ENCODE measurements around the gene HSD3B7. TPM values are rescaled to one million over a fixed set of nuclear protein-coding genes. Genes with fewer than 3 reads are reported as not detected.
"Not testable (repeated sequence)": the region's sequence is repeated elsewhere in the genome, so short reads cannot be mapped to it uniquely, and the experiment has no call there.

The HSD3B7 gene
- total RNA-seq, 2 experiments from 2014 or later: 0.69 to 0.98 TPM

DNA sequence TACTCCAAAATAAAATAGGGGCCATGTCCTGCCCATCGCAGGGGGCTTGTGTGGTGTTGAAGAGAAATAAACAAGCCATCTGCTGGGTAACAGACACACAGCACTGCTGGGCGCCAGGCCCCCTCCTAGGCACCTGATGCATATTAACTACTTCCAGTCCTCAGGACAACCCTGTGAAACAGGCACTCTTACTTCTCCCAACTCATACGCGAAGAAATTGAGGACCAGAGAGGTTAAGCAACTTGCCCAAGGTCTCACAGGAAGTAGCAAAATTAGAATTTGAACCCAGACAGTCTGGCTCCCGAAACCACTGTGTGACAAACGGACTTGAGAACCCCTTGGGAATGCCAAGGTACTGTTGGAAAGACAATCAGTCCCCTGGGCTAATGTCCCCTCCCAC is 22.7 kb downstream of the HSD3B7 start:
- Mint-ChIP-seq H3K4me3 (no peak overlapping the region), H3K27ac (no peak overlapping the region), H3K9me3 (no peaks in the 10 kb centered on the region), H3K36me3 (ENCODE audit: low read depth) (no peaks in the 10 kb centered on the region), H3K4me1 (ENCODE audit: low read depth) (peaks cover 12% of the 10 kb centered on the region), H3K27me3 (ENCODE audit: low read depth) (no peaks in the 10 kb centered on the region)
- no peak for DNase-seq
- CTCF ChIA-PET: interaction anchor here (0.6 kb wide), 1 partner anchor 240 kb away, joined by 6 read pairs; no protein-coding TSS in a partner anchor
- intact Hi-C loops (cut with micrococcal nuclease): no loop called here

DNA sequence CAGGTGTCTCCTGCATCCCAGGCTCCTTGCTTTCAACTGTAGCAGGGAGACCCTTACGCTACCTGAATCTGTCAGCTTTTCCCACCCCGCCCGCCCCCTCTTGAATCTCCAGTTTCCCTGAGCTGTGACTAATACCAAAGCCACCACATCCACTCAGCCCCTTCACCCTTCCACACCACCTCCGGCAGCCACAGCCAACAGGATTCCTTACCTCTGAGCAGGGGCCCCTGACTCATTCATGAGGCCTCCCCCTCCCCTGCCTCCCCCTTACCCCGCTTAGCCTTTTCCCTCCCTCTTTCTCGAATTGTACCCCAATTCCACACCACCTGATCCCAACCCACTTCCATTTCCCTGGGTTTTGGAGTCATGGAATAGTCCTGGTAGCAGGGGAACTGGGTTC is 23.1 kb downstream of the HSD3B7 start:
- DNase-seq: no peak
- H3K27me3 Mint-ChIP-seq (ENCODE audit: low read depth): no peaks in the 10 kb centered on the region
- H3K4me1 Mint-ChIP-seq (ENCODE audit: low read depth): peaks cover 12% of the 10 kb centered on the region
- H3K36me3 Mint-ChIP-seq (ENCODE audit: low read depth): no peaks in the 10 kb centered on the region
- no peak overlapping the region for H3K4me3 Mint-ChIP-seq
- CTCF ChIA-PET: no interaction called here
- intact Hi-C loops (cut with micrococcal nuclease): no loop called here
- H3K9me3 Mint-ChIP-seq: no peaks in the 10 kb centered on the region
- no peak overlapping the region for H3K27ac Mint-ChIP-seq

DNA sequence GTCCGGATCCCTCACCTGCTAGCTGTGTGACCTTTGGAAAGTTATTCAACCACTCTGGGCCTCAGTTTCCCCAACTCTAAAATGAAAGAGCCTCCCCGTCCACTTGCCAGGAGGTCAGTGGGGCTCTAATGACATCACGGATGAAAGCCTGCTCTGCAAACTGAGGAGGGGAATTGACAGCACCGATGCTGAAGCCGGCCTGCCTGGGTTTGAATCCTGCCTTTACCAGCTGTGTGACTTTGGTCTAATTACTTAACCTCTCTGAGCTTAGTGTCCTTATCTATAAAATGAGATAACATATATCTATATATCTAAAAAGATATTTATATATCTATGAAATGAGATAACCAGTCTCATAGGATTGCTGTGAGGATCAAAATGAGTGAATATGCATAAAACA is 23.5 kb downstream of the HSD3B7 start:
- Mint-ChIP-seq H3K4me1 (ENCODE audit: low read depth) (peaks cover 12% of the 10 kb centered on the region), H3K27me3 (ENCODE audit: low read depth) (no peaks in the 10 kb centered on the region), H3K9me3 (no peaks in the 10 kb centered on the region), H3K36me3 (ENCODE audit: low read depth) (no peaks in the 10 kb centered on the region), H3K4me3 (no peak overlapping the region), H3K27ac (no peak overlapping the region)
- intact Hi-C loops (cut with micrococcal nuclease): no loop called here
- CTCF ChIA-PET: no interaction called here
- no peak for DNase-seq

DNA sequence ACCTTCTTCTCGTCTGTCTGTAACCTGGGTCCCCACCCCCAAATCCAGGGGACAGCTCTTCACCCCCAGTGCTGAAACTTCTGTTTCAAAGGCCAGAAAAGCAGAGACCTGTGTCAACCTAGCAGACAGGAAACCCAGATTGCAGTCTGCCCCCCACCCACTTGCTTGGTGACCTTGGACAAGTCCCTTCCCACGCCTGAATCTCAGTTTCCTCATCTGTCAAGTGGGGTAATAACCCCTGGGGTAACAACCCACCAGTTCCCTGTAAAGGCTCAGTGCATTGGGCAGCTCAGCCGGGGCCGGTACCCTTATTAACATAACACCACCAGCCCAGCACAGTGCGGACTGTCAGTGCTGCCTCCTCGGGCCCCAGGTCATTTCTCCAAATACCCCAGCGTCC is 24.1 kb downstream of the HSD3B7 start:
- H3K27ac Mint-ChIP-seq: no peak overlapping the region
- H3K4me3 Mint-ChIP-seq: no peak overlapping the region
- H3K27me3 Mint-ChIP-seq (ENCODE audit: low read depth): no peaks in the 10 kb centered on the region
- H3K36me3 Mint-ChIP-seq (ENCODE audit: low read depth): no peaks in the 10 kb centered on the region
- intact Hi-C loops (cut with micrococcal nuclease): no loop called here
- peaks cover 12% of the 10 kb centered on the region for H3K4me1 Mint-ChIP-seq (ENCODE audit: low read depth)
- no peak for DNase-seq
- CTCF ChIA-PET: no interaction called here
- no peaks in the 10 kb centered on the region for H3K9me3 Mint-ChIP-seq

DNA sequence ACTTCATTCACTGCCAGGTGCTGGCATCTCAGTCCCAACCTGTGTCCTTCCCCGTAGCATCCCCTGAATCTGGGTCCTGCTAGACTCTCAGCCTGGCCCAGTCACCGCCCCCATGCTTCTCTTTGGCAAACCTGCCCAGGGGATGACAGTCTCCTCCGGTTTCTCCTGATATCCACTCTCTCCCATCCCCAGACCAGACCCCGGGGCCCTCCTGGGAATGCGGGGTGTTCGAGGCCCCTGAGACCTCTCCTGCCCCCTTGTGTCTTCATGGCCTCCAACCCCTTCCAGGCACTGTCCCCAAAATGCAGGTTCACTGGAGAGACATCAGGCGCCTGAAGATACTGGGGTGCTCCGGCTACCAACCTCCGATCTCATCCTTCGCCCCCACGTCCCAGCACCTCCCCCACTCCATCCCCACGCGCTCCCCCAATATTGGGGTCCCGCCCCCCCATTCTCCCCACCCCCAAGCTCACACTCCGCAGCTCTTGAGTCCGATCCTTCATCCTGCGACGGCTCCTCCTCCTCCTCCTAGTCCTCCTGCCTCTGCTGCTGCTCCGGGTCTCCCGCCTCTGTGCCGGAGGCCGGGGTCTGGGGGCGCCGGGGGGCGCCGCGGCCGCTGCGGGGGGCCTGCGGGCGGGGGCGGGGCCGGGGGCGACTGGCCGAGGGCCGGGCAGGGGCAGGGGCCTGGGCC is 25.0 kb downstream of the HSD3B7 start:
- peaks cover 2% of the 10 kb centered on the region for H3K27me3 Mint-ChIP-seq (ENCODE audit: low read depth)
- intact Hi-C loops (cut with micrococcal nuclease): no loop called here
- H3K27ac Mint-ChIP-seq: no peak overlapping the region

DNA sequence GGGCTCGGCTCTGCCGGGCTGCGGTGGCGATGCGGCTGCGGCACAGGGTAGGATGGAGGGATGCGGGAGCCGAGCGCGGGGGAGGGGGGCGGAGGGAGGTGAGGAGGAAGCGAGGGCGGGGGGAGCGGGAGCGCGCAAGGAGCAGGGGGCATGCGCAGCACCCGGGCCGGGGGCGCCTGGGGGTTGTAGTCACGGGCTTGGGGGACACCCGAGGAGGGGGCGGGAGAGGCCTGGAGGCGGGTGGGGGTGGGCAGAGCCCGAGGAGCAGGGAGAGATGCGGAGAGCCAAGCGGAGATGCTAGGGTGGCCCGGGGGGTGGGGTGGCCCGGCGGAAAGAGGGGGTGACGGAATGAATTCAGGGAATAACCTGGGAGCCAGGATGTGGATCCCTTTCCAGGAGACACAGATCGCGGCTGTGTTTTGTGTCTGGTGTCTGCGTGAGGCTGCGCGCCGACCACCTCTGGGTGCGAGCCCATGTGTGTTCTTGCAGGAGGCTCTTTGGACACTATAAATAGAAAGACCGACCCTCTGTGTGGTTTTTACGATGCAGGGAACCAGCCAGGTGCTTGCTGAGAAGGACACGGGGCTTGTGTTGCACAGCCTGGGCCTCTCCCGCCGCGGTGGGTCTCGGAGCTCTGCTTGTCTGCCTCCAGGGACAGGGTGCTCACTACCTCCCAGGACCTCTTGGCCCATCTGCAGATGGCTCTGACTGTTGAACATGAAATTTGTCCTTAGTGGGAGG is 25.7 kb downstream of the HSD3B7 start, which contains the start of gene STX1B:
TSS of gene STX1B (minus strand) at position 54 of the 741 bp plus-strand sequence. CDS start 242 bp downstream, outside the sequence.
- peak; percentile 66 for DNase-seq
- Mint-ChIP-seq H3K4me1 (ENCODE audit: low read depth) (peaks cover 12% of the 10 kb centered on the region), H3K27me3 (ENCODE audit: low read depth) (peaks cover 5% of the 10 kb centered on the region), H3K9me3 (no peaks in the 10 kb centered on the region), H3K36me3 (ENCODE audit: low read depth) (no peaks in the 10 kb centered on the region), H3K4me3 (peak within 1 kb of the TSS; percentile 64), H3K27ac (no peak within 1 kb of the TSS)
- intact Hi-C loops (cut with micrococcal nuclease): no loop called here
- CTCF ChIA-PET: no interaction called here

More for the DNA sequence above, 25.0 kb downstream of the HSD3B7 start:
- Mint-ChIP-seq H3K9me3 (no peaks in the 10 kb centered on the region), H3K36me3 (ENCODE audit: low read depth) (no peaks in the 10 kb centered on the region), H3K4me3 (peak overlapping the region; percentile 64), H3K4me1 (ENCODE audit: low read depth) (peaks cover 12% of the 10 kb centered on the region)
- DNase-seq: no peak
- CTCF ChIA-PET: no interaction called here

DNA sequence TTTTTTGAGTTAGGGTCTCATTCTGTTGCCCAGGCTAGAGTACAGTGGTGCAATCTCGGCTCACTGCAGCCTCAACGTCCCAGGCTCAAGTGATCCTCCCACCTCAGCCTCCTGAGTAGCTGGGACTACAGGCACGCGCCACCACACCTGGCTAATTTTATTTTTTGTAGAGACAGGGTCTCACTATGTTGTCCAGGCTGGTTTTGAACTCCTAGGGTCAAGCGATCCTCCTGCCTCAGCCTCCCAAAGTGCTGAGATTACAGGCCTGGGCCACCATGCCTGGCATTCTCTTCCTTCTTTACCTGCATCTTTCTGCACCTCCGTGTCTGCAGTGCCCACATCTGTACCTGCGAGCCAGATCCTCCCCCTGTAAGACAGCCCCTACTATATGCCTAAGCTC is 26.8 kb downstream of the HSD3B7 start:
- H3K9me3 Mint-ChIP-seq; H3K36me3 Mint-ChIP-seq (ENCODE audit: low read depth); H3K4me3 Mint-ChIP-seq; intact Hi-C loops (cut with micrococcal nuclease); H3K27ac Mint-ChIP-seq; DNase-seq; H3K27me3 Mint-ChIP-seq (ENCODE audit: low read depth): not testable (repeated sequence)
- CTCF ChIA-PET: interaction anchor here (0.7 kb wide), 1 partner anchor 70 kb away, joined by 3 read pairs; no protein-coding TSS in a partner anchor
- peaks cover 12% of the 10 kb centered on the region for H3K4me1 Mint-ChIP-seq (ENCODE audit: low read depth)

DNA sequence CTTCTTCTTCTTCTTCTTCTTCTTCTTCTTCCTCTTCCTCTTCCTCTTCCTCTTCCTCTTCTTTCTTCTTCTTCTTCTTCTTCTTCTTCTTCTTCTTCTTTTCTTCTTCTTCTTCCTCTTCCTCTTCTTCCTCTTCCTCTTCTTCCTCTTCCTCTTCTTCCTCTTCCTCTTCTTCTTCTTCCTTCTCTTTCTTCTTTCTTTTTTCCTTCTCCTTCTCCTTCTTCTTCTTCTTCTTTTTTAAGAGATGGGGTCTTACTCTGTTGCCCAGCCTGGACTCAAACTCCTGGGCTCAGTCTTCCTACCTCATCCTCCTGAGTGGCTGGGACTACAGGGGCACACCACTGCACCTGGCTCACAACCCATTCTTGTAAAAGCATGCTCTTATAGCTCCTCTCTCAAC is 28.3 kb downstream of the HSD3B7 start:
- H3K27me3 Mint-ChIP-seq (ENCODE audit: low read depth); DNase-seq; H3K27ac Mint-ChIP-seq; H3K36me3 Mint-ChIP-seq (ENCODE audit: low read depth); CTCF ChIA-PET; H3K4me3 Mint-ChIP-seq; H3K9me3 Mint-ChIP-seq; intact Hi-C loops (cut with micrococcal nuclease): not testable (repeated sequence)
- H3K4me1 Mint-ChIP-seq (ENCODE audit: low read depth): peaks cover 12% of the 10 kb centered on the region

DNA sequence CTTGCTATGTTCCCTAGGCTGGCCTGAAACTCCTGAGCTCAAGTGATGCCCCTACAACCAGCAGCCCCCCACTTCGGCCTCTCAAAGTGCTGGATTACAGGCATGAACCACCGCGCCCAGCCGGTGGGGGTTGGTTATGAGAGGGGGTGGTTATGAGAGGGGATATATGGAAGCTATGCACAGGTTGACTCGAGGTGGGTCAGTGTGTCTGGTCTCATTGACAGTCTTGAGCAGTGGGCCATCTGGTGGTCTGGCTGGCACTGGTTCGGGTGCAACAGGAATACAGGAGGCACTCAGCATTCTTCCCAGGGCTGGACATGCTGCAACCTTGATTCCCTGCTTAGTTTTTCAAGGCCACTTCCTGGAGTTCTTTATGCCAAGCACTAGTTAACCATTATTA is 31.0 kb downstream of the HSD3B7 start:
- peaks cover 7% of the 10 kb centered on the region for H3K27me3 Mint-ChIP-seq (ENCODE audit: low read depth)
- CTCF ChIA-PET: interaction anchor here (0.5 kb wide), 1 partner anchor 141 kb away, joined by 3 read pairs; no protein-coding TSS in a partner anchor
- no peak overlapping the region for H3K27ac Mint-ChIP-seq
- no peak for DNase-seq
- no peaks in the 10 kb centered on the region for H3K9me3 Mint-ChIP-seq
- no peak overlapping the region for H3K4me3 Mint-ChIP-seq
- H3K36me3 Mint-ChIP-seq (ENCODE audit: low read depth): no peaks in the 10 kb centered on the region
- intact Hi-C loops (cut with micrococcal nuclease): no loop called here
- peaks cover 4% of the 10 kb centered on the region for H3K4me1 Mint-ChIP-seq (ENCODE audit: low read depth)

DNA sequence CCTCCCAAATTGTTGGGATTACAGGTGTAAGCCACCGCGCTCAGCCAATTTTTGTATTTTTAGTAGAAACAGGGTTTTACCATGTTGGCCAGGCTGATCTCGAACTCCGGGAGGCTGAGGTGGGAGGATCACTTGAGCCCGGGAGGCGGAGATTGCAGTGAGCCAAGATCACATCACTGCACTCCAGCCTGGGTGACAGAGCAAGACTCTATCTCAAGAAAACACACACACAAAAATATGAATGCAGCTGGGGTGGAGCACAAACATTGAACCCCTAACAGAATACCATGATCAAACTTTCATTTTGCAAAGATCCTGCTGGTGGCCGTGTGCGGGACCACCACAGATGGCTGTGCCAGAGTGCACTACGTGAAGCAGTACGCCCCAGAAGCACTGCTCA is 32.7 kb downstream of the HSD3B7 start:
- H3K27ac Mint-ChIP-seq; H3K36me3 Mint-ChIP-seq (ENCODE audit: low read depth); H3K4me1 Mint-ChIP-seq (ENCODE audit: low read depth); H3K27me3 Mint-ChIP-seq (ENCODE audit: low read depth); intact Hi-C loops (cut with micrococcal nuclease); H3K9me3 Mint-ChIP-seq; CTCF ChIA-PET; DNase-seq; H3K4me3 Mint-ChIP-seq: not testable (repeated sequence)

DNA sequence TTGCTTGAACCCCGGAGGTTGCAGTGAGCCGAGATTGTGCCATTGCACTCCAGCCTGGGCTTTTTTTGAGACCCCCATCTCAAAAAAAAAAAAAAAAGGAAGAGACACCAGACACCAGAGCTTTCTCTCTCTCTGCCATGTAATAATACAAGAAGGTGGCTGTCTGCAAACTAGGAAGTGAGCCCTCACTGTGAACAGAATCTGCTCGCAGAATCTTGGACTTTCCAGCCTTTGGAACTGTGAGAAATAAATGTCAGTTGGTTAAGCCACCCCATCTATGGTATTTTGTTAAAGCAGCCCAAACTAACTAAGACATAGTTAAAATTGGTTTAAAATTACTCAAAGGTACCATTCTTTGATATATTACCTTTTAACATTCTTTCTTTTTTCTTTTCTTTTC is 35.5 kb downstream of the HSD3B7 start:
- CTCF ChIA-PET: interaction anchor here (0.6 kb wide), 1 partner anchor 190 kb away, joined by 3 read pairs; no protein-coding TSS in a partner anchor
- DNase-seq: no peak
- H3K27ac Mint-ChIP-seq: no peak overlapping the region
- H3K27me3 Mint-ChIP-seq (ENCODE audit: low read depth): peaks cover 2% of the 10 kb centered on the region
- no peaks in the 10 kb centered on the region for H3K36me3 Mint-ChIP-seq (ENCODE audit: low read depth)
- H3K4me3 Mint-ChIP-seq: no peak overlapping the region
- no peaks in the 10 kb centered on the region for H3K9me3 Mint-ChIP-seq
- intact Hi-C loops (cut with micrococcal nuclease): no loop called here
- H3K4me1 Mint-ChIP-seq (ENCODE audit: low read depth): peaks cover 2% of the 10 kb centered on the region

DNA sequence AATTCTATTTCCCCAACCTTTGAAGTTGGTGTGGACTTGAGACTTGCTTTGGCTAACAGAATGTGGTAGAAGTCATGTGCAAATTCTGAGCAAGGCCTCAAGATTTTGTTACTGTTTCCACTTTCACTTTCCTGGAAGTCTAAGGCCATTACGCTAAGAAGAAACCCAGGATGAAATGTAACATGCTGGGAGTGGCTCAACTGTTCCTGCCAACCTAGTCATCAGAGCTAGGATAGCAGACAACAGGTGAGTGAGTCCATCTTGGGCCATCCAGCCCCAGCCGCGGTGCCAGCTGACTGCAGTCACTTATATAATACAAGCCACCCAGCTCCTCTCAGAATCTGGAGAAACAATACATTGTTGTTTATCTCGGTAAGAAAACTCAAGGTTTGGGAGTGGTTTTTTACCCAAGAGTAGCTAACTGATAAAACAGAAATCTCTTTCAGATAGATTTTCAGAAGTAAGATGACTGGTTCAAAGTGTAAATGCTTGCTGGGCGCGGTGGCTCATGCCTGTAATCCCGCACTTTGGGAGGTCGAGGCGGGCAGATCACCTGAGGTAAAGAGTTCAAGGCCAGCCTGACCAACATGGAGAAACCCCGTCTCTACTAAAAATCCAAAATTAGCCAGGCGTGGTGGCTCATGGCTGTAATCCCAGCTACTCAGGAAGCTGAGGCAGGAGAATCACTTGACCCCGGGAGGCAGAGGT is 37.7 kb downstream of the HSD3B7 start:
- no peaks in the 10 kb centered on the region for H3K9me3 Mint-ChIP-seq
- intact Hi-C loops (cut with micrococcal nuclease): no loop called here
- CTCF ChIA-PET: interaction anchor here (0.7 to 1.8 kb wide), 2 partner anchors 37 to 364 kb away, joined by 4 to 6 read pairs; no protein-coding TSS in a partner anchor
- DNase-seq: no peak
- H3K4me3 Mint-ChIP-seq: no peak overlapping the region
- peaks cover 2% of the 10 kb centered on the region for H3K4me1 Mint-ChIP-seq (ENCODE audit: low read depth)
- H3K27ac Mint-ChIP-seq: no peak overlapping the region
- no peaks in the 10 kb centered on the region for H3K36me3 Mint-ChIP-seq (ENCODE audit: low read depth)
- H3K27me3 Mint-ChIP-seq (ENCODE audit: low read depth): no peaks in the 10 kb centered on the region
